DOHH2 (cell line): ENCODE data around the gene ZSWIM6.

Experiments used
- H3F3A ChIP-seq: fragments of 200-600 bp; sonication (generic), shearing (Covaris generic); 2 replicates; pipeline ENCODE4 v1.6.0; 2016; ENCODE audit warnings: antibody characterized with exemption, mild to moderate bottlenecking; ENCODE audit not compliant: control insufficient read depth, insufficient read depth
- H3K27ac ChIP-seq: fragments of 200-600 bp; sonication (generic); 2 replicates; pipeline ENCODE4 v1.5.1; 2014; ENCODE audit warnings: low read depth, mild to moderate bottlenecking, low read length, moderate library complexity
- H3K27me3 ChIP-seq: fragments of 200-600 bp; sonication (generic); 2 replicates; pipeline ENCODE4 v1.6.1; 2014; ENCODE audit warnings: mild to moderate bottlenecking, low read length, mixed read lengths; ENCODE audit not compliant: control insufficient read depth
- H3K36me3 ChIP-seq: fragments of 200-600 bp; sonication (generic); 2 replicates; pipeline ENCODE4 v1.6.1; 2014; ENCODE audit warnings: mild to moderate bottlenecking, low read length, moderate library complexity, mixed read lengths; ENCODE audit not compliant: control insufficient read depth
- H3K4me1 ChIP-seq: fragments of 200-600 bp; sonication (generic); 2 replicates; pipeline ENCODE4 v1.6.1; 2014; ENCODE audit warnings: mild to moderate bottlenecking, low read length, mixed read lengths; ENCODE audit not compliant: control insufficient read depth
- H3K4me2 ChIP-seq: fragments of 200-600 bp; sonication (generic); 2 replicates; pipeline ENCODE4 v1.6.0; 2014; ENCODE audit warnings: mild to moderate bottlenecking, low read length, moderate library complexity
- H3K4me3 ChIP-seq: fragments of 200-600 bp; sonication (generic); 2 replicates; pipeline ENCODE4 v1.5.1; 2014; ENCODE audit warnings: mild to moderate bottlenecking, low read length, mixed read lengths
- H3K79me2 ChIP-seq: fragments of 200-600 bp; sonication (generic); 2 replicates; pipeline ENCODE4 v1.6.1; 2014; ENCODE audit warnings: mild to moderate bottlenecking, low read length, mixed read lengths; ENCODE audit not compliant: control insufficient read depth
- H3K9me2 ChIP-seq: fragments of 200-600 bp; sonication (generic); replicated peaks from 2 replicates; pipeline ENCODE4 v1.6.1; 2014; ENCODE audit warnings: mild to moderate bottlenecking, low read length, mixed read lengths; ENCODE audit not compliant: control insufficient read depth
- H3K9me3 ChIP-seq: fragments of 200-600 bp; sonication (generic); 2 replicates; pipeline ENCODE4 v1.6.1; 2014; ENCODE audit warnings: antibody characterized with exemption, low read length, mixed read lengths; ENCODE audit not compliant: control insufficient read depth, insufficient read depth
- H4K20me1 ChIP-seq: fragments of 200-600 bp; sonication (generic); 2 replicates; pipeline ENCODE4 v1.6.0; 2014; ENCODE audit warnings: low read depth, mild to moderate bottlenecking, antibody characterized with exemption, low read length, moderate library complexity; ENCODE audit not compliant: control insufficient read depth, insufficient read depth
- CTCF ChIP-seq: fragments of 200-600 bp; sonication (generic); IDR thresholded peaks from one replicate; pipeline ENCODE4 v1.5.1; 2014; ENCODE audit warnings: antibody characterized with exemption, mild to moderate bottlenecking, low read depth, low read length; ENCODE audit not compliant: poor library complexity, severe bottlenecking
- EZH2phosphoT487 ChIP-seq: fragments of 200-600 bp; sonication (generic); IDR thresholded peaks from 2 replicates; pipeline ENCODE4 v1.6.1; 2017; ENCODE audit warnings: borderline replicate concordance, mild to moderate bottlenecking, antibody characterized with exemption, low read length, moderate library complexity, mixed read lengths

ZSWIM6 gene

GRCh38 chr5:61416010-61416409 is 84.0 kb downstream of the ZSWIM6 start:
- TF ChIP-seq CTCF (no peak), EZH2phosphoT487 (no peak)
- Histone ChIP-seq H3K79me2 (no peaks in the 10 kb centered on the region), H3K36me3 (no peaks in the 10 kb centered on the region), H3K4me3 (no peak overlapping the region), H3K9me3 (no peaks in the 10 kb centered on the region), H3K4me2 (no peak overlapping the region), H4K20me1 (no peaks in the 10 kb centered on the region), H3K9me2 (no peaks in the 10 kb centered on the region), H3K27ac (no peak overlapping the region), H3K4me1 (no peaks in the 10 kb centered on the region), H3K27me3 (no peaks in the 10 kb centered on the region), H3F3A (no peaks in the 10 kb centered on the region)

GRCh38 chr5:61416420-61416819 is 84.4 kb downstream of the ZSWIM6 start:
- Histone ChIP-seq H3K4me1 (no peaks in the 10 kb centered on the region), H3K9me3 (no peaks in the 10 kb centered on the region), H3K27me3 (no peaks in the 10 kb centered on the region), H3K4me3 (no peak overlapping the region), H3K4me2 (no peak overlapping the region), H3K79me2 (no peaks in the 10 kb centered on the region), H3K36me3 (no peaks in the 10 kb centered on the region), H3K9me2 (no peaks in the 10 kb centered on the region), H3K27ac (no peak overlapping the region), H3F3A (no peaks in the 10 kb centered on the region), H4K20me1 (no peaks in the 10 kb centered on the region)
- TF ChIP-seq EZH2phosphoT487, result no peak
- no peak for TF ChIP-seq CTCF

- H3K4me2 ChIP-seq, result no peak overlapping the region
- no peak overlapping the region for H3K4me3 ChIP-seq
- H4K20me1 ChIP-seq, result no peaks in the 10 kb centered on the region
- H3F3A ChIP-seq, result no peaks in the 10 kb centered on the region
- H3K9me2 ChIP-seq, result no peaks in the 10 kb centered on the region
- no peak overlapping the region for H3K27ac ChIP-seq
- no peaks in the 10 kb centered on the region for H3K36me3 ChIP-seq
- H3K27me3 ChIP-seq, result no peaks in the 10 kb centered on the region
- H3K9me3 ChIP-seq, result no peaks in the 10 kb centered on the region
- H3K4me1 ChIP-seq, result no peaks in the 10 kb centered on the region
- no peak for TF ChIP-seq CTCF
- TF ChIP-seq EZH2phosphoT487, result no peak
- no peaks in the 10 kb centered on the region for H3K79me2 ChIP-seq
These were observed 85.3 kb downstream of the ZSWIM6 start for GRCh38 chr5:61417340-61417739.

GRCh38 chr5:61417851-61418250 is 85.8 kb downstream of the ZSWIM6 start:
- Histone ChIP-seq H3K36me3 (no peaks in the 10 kb centered on the region), H3K79me2 (no peaks in the 10 kb centered on the region), H3K4me1 (no peaks in the 10 kb centered on the region), H3K27me3 (no peaks in the 10 kb centered on the region), H4K20me1 (no peaks in the 10 kb centered on the region), H3K4me3 (no peak overlapping the region), H3K9me3 (no peaks in the 10 kb centered on the region), H3K27ac (no peak overlapping the region), H3F3A (no peaks in the 10 kb centered on the region), H3K9me2 (no peaks in the 10 kb centered on the region), H3K4me2 (no peak overlapping the region)
- TF ChIP-seq CTCF (no peak), EZH2phosphoT487 (no peak)
